Right lobe of liver (tissue), 6 donors: ENCODE measurements around the gene ODC1. TPM values are rescaled to one million over a fixed set of nuclear protein-coding genes. Genes with fewer than 3 reads are reported as not detected.

Experiments
- ATAC-seq, 4 donors: fragments of 200-7000 bp; cut with Tn5 transposase; one replicate each; pipeline ENCODE4 v1.9.1; 2020; ENCODE audit warnings: mild to moderate bottlenecking in 4 of 4, moderate library complexity in 4 of 4
- DNase-seq, 3 donors: peaks; one replicate each; pipeline ENCODE4 v3.0.0-alpha.2; 2020
- H3K27ac ChIP-seq, 3 donors: fragments of 200-600 bp; one replicate each; pipeline ENCODE4 v1.8.0; 2022
- H3K27me3 ChIP-seq, 2 donors: fragments of 200-600 bp; one replicate each; pipeline ENCODE4 v1.8.0; 2022
- H3K36me3 ChIP-seq, 4 donors: fragments of 200-600 bp; sonication (generic) in 1 of 4; one replicate each; pipeline versions ENCODE4 v1.5.1 to v1.8.0; 2017 to 2022; ENCODE audit warnings: control low read depth in 1 of 4
- H3K4me1 ChIP-seq, 4 donors: fragments of 200-600 bp; sonication (generic) in 1 of 4; one replicate each; pipeline versions ENCODE4 v1.5.1 to v1.8.0; 2017 to 2022; ENCODE audit warnings: control low read depth in 1 of 4
- H3K4me3 ChIP-seq, 3 donors: fragments of 200-600 bp; one replicate each; pipeline ENCODE4 v1.8.0; 2022
- H3K9me3 ChIP-seq, 4 donors: fragments of 200-600 bp; sonication (generic) in 1 of 4; one replicate each; pipeline versions ENCODE4 v1.5.1 to v1.8.0; 2017 to 2022; ENCODE audit warnings: control low read depth in 1 of 4
- POLR2A ChIP-seq: fragments of 450-650 bp; IDR thresholded peaks from one replicate; pipeline ENCODE4 v1.6.1; 2017; ENCODE audit warnings: antibody characterized with exemption, mild to moderate bottlenecking
- whole genome bisulfite sequencing: methylation state at CpG from one replicate; pipeline ENCODE4 v1.1.6; 2018; ENCODE audit warnings: low coverage, low lambda C conversion rate; ENCODE audit not compliant: insufficient coverage; ENCODE audit errors: missing lambda C conversion rate; 5-methylcytosine and 5-hydroxymethylcytosine counted together
- intact Hi-C, 2 donors: fragments of 100-400 bp; cut with DNase I; formaldehyde crosslinking; loops; one replicate each; pipeline versions ENCODE4 v1.11.2 to v1.14.1; 2022
- total RNA-seq, 6 experiments: library from RNA; depleted of rRNA in 2 of 6; stranded (reverse); fragments of >200 nt in 2 of 6; fragmentation: NEBNext Ultra II Directional in 3 of 6; extraction: Animal tissue kit (Norgen Biotek cat#: 25700) in 3 of 6; gene quantifications; one replicate each; pipeline versions ENCODE4 v1.1.0 to v1.2.4, GENCODE V29; 2016 to 2023
- TF ChIP-seq, protein P1 (sequence below), 4 donors: fragments of 200-600 bp in 3 of 4; fragments of 450-650 bp in 1 of 4; IDR thresholded peaks; one replicate each; pipeline versions ENCODE4 v1.5.1 to v1.8.0; 2016 to 2022; ENCODE audit warnings: antibody characterized with exemption in 4 of 4, mild to moderate bottlenecking in 2 of 4
- donor health status: DM: no; HTN: yes; CAD: no.
- donor health status: DM: no; HTN: no; CAD: no.
- donor health status: DM: no; HTN: no; CAD: no.
- donor health status: DM: no; HTN: yes; CAD: no.
- donor health status: DM: no; HTN: yes; CAD: no.

Gene ODC1
- total RNA-seq, 6 experiments from 2014 or later, result 14.4 to 197 (median 28.6) TPM

DNA sequence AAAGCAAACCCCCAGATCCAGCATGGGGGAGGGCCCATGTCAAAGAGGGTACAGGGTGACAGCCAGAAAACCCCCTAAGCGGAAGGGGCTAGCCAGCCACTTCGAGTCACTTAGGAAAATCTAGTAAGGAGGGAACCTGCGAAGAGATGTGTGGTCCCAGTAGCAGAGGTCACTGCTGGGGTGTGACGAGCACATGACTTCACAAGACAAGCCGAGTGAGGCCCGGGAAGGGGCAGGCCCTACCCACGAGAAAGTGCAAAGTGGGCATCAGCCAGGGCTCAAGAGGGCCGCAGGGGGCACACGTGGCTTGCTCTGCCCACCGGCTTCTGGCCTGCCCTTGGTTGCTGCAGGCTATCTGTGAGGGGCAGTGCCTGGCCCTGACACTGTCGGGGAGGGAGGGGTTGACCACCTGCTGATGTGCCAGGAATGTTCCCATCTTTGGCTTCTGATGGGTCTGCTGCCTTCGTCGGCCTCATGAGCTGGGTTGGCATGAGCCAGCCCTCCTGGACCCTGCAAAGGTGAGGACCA, 11.5 kb downstream of the ODC1 start:
- H3K36me3 ChIP-seq, result peaks cover 0 to 22% (median 12%) of the 10 kb centered on the region in 4 donors
- H3K27ac ChIP-seq, result no peak overlapping the region
- intact Hi-C loops, result loop anchor here (5.0 to 10.0 kb wide), 4 partner anchors 228 to 384 kb away; partner anchors contain the start of gene RRM2 (in 2 of the 2)
- no peak overlapping the region for H3K4me3 ChIP-seq
- ATAC-seq, result no peak
- TF ChIP-seq POLR2A, result no peak
- TF ChIP-seq, protein P1, sequence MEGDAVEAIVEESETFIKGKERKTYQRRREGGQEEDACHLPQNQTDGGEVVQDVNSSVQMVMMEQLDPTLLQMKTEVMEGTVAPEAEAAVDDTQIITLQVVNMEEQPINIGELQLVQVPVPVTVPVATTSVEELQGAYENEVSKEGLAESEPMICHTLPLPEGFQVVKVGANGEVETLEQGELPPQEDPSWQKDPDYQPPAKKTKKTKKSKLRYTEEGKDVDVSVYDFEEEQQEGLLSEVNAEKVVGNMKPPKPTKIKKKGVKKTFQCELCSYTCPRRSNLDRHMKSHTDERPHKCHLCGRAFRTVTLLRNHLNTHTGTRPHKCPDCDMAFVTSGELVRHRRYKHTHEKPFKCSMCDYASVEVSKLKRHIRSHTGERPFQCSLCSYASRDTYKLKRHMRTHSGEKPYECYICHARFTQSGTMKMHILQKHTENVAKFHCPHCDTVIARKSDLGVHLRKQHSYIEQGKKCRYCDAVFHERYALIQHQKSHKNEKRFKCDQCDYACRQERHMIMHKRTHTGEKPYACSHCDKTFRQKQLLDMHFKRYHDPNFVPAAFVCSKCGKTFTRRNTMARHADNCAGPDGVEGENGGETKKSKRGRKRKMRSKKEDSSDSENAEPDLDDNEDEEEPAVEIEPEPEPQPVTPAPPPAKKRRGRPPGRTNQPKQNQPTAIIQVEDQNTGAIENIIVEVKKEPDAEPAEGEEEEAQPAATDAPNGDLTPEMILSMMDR (IDR thresholded peaks at IDR 0.05), result no peak
- no peaks in the 10 kb centered on the region for H3K27me3 ChIP-seq
- DNase-seq, result no peak
- no peaks in the 10 kb centered on the region for H3K9me3 ChIP-seq
- 60% methylated on average over 2 of the region's 13 CpGs for WGBS
- H3K4me1 ChIP-seq, result peaks cover 0 to 6% (median 0%) of the 10 kb centered on the region in 4 donors

DNA sequence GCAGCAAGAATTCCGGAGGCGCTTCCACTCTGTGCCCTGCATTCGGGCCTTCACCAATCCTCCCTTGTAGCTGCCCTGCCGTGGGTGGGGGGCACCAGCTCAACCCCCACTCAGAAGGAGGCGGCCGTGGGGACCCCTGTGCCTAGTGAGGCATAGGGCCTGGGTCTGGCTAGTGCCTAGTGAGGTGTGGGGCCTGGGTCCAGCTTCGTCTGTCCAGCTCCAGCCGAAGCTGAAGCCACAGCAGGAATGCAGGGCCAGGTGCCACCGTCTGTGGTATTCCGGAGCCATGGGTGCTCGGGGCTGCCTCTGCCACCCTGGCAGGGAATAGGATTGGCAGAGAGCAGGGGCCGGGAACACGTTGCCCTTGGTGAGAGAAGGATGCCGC, 12.3 kb downstream of the ODC1 start:
- intact Hi-C loops, result loop anchor here (5.0 to 10.0 kb wide), 4 partner anchors 229 to 384 kb away; partner anchors contain the start of gene RRM2 (in 2 of the 2)
- ATAC-seq (no peak), DNase-seq (no peak)
- H3K9me3 ChIP-seq, result no peaks in the 10 kb centered on the region
- peaks cover 0 to 6% (median 0%) of the 10 kb centered on the region in 4 donors for H3K4me1 ChIP-seq
- H3K27me3 ChIP-seq, result no peaks in the 10 kb centered on the region
- H3K36me3 ChIP-seq, result peaks cover 0 to 13% (median 8%) of the 10 kb centered on the region in 4 donors
- TF ChIP-seq, protein P1 (IDR thresholded peaks at IDR 0.05), result no peak
- no peak for TF ChIP-seq POLR2A
- WGBS, result 40% methylated on average over 3 of the region's 14 CpGs
- no peak overlapping the region for H3K27ac ChIP-seq
- H3K4me3 ChIP-seq, result no peak overlapping the region

DNA sequence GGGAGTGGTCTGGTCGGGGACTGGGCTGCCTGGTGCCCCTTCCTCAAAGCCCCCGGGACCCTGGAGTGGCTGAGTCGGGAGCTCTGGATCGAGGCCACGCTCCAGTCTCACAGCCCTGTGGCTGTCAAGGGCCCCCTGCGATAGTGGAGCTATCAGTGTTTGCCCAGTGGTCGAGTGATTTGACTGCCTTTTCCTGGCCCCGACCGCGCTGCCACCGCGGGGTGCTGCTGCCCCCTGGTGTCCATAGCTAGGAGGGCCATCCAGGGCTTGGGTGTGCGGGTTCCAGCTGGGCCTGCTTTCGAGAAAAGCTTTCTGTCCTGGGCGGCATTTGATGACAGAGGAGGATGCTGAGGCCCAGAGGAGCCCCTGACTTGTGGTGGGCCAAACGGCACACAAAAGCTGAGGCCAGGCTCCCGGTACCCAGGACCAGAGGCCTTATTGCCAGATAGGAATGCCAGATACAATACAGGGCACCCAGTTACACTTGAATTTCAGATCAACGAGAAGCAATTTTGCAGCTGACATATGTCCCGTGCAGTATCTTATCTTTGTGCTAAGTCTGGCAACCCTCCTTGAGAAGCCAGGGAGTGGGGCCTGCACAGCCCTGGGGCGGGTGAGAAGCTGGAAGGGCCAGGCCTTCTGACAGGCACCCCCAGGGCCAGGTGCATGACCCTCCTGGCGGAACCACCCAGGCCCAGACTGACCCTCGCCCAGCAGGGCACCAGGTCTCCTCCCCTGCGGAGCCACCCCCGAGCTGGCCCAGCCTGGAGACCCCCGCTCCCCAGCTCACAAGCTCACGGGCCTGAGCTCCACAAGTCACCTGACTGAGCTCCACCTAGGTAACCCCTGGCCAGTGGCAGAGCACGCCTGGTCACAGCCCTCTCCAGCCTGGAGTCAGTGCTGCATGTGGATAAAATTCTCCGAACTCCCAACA, 13.0 kb downstream of the ODC1 start:
- Histone ChIP-seq H3K36me3 (peaks cover 0 to 7% (median 2%) of the 10 kb centered on the region in 4 donors), H3K4me3 (no peak overlapping the region), H3K4me1 (peaks cover 0 to 6% (median 0%) of the 10 kb centered on the region in 4 donors), H3K27me3 (no peaks in the 10 kb centered on the region), H3K27ac (no peak overlapping the region), H3K9me3 (no peaks in the 10 kb centered on the region)
- intact Hi-C loops, result loop anchor here (5.0 to 10.0 kb wide), 5 partner anchors 230 to 383 kb away; partner anchors contain the start of gene RRM2 (in 2 of the 2)
- DNase-seq (peak; percentile 75 to 82 (median 77)), ATAC-seq (peak; percentile 79 to 86 (median 84))
- no CpG with 5 or more reads among the region's 28 CpGs for WGBS
- no peak for TF ChIP-seq POLR2A
- TF ChIP-seq, protein P1 (IDR thresholded peaks at IDR 0.05), result peak; percentile 96 to 98 (median 96)

DNA sequence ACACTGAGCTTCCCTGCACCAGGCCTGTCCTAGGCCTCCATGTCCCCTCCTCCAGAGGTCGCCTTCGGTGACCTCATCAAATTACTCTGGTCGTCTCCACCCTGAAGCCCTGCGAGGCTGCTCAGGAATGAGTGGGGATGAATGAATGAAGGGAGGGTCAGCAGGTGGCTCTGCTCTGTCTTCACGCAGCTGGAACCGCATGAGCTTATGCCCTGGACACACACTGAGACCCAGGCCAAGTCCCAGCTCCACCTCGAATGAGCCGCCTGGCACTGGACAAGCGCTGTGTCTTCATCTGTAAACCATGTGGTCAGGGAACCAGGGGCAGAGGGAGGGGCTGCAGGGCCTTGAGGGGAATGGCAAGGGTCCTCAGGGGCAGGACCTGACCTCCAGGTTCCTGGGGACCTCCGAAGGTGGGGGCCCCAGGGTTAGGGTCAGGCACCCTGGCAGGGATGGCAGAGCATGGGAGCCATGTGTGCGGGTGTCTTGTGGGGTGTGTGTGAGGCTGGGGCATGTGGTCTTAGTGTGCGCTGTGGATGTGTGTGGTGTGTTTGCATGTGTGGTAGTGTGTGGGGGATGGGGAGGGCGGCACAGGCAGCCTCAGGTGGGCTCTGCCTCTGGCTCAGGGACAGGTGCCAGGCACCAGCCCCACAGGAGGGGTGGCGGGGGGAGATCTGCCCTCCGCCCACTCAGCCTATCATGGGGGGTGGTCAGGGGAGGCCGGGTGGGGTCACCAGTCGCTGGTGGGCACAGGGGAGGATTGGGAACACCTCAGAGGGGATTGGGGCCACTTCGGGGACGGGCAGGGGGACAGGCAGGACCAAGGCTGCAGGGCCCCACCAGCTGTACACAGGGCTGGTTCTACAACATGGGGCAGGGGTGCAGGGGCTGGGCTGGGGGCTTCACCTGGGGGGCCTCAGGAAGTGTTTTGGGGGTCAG, 13.9 kb downstream of the ODC1 start:
- peak in 1 of 4 donors; percentile 1 for ATAC-seq
- DNase-seq, result no peak
- no peaks in the 10 kb centered on the region for H3K27me3 ChIP-seq
- no peaks in the 10 kb centered on the region for H3K36me3 ChIP-seq
- no peaks in the 10 kb centered on the region for H3K9me3 ChIP-seq
- no peak overlapping the region for H3K27ac ChIP-seq
- H3K4me1 ChIP-seq, result peaks cover 0 to 6% (median 0%) of the 10 kb centered on the region in 4 donors
- TF ChIP-seq, protein P1 (IDR thresholded peaks at IDR 0.05), result no peak
- TF ChIP-seq POLR2A, result no peak
- 75% methylated on average over 8 of the region's 19 CpGs for WGBS
- intact Hi-C loops, result loop anchor here (5.0 to 10.0 kb wide), 3 partner anchors 231 to 362 kb away; partner anchors contain the start of gene RRM2 (in 1 of the 2)
- no peak overlapping the region for H3K4me3 ChIP-seq
